ENCODE measurements around the gene HFE.
"Not testable (repeated sequence)": the region's sequence is repeated elsewhere in the genome, so short reads cannot be mapped to it uniquely, and the experiment has no call there.

The HFE gene

GRCh38 chr6:26113570-26113969 lies 26.3 kb downstream of the HFE start:
- DNase-seq = no peak

- DNase-seq = no peak
Observed at GRCh38 chr6:26115226-26115625, 28.0 kb downstream of the HFE start.

GRCh38 chr6:26116267-26116666 lies 29.0 kb downstream of the HFE start:
- DNase-seq = no peak

- no peak for DNase-seq
Observed at GRCh38 chr6:26118999-26119398, 31.8 kb downstream of the HFE start.

- DNase-seq = not testable (repeated sequence)
Observed at GRCh38 chr6:26120115-26120514, 32.9 kb downstream of the HFE start.

- DNase-seq = no peak
Observed at GRCh38 chr6:26120807-26121140, 33.5 kb downstream of the HFE start.

GRCh38 chr6:26121141-26122004 lies 34.1 kb downstream of the HFE start:
- no peak for DNase-seq

- DNase-seq = no peak
Observed at GRCh38 chr6:26122005-26122388, 34.8 kb downstream of the HFE start.

- DNase-seq = no peak
Observed at GRCh38 chr6:26122402-26122792, 35.2 kb downstream of the HFE start.

- peak; percentile 84 for DNase-seq
Observed at GRCh38 chr6:26122793-26123674, 35.8 kb downstream of the HFE start.

GRCh38 chr6:26123675-26123946 lies 36.4 kb downstream of the HFE start:
- peak; percentile 95 for DNase-seq

GRCh38 chr6:26123947-26124780 lies 36.9 kb downstream of the HFE start:
- DNase-seq = peak; percentile 95

GRCh38 chr6:26124781-26125685 lies 37.8 kb downstream of the HFE start:
- no peak for DNase-seq

- no peak for DNase-seq
Observed at GRCh38 chr6:26126394-26127235, 39.4 kb downstream of the HFE start.

- no peak for DNase-seq
Observed at GRCh38 chr6:26128013-26128771, 41.0 kb downstream of the HFE start.

- DNase-seq = no peak
Observed at GRCh38 chr6:26129656-26130055, 42.4 kb downstream of the HFE start.

- DNase-seq = no peak
Observed at GRCh38 chr6:26130581-26131249, 43.5 kb downstream of the HFE start.

GRCh38 chr6:26131618-26132017 lies 44.4 kb downstream of the HFE start:
- DNase-seq = no peak

GRCh38 chr6:26133730-26134129 lies 46.5 kb downstream of the HFE start:
- no peak for DNase-seq

GRCh38 chr6:26136321-26136720 lies 49.1 kb downstream of the HFE start:
- no peak for DNase-seq
